KMS-11 (cell line): ENCODE results near the gene RTEL1.
A peak's percentile ranks its signal among the peaks of the same experiment; 100 is the strongest.

ENCODE experiments used
- H2AFZ ChIP-seq: fragments of 200-600 bp; sonication (generic); 2 replicates; pipeline ENCODE4 v1.6.1; 2016; ENCODE audit warnings: antibody characterized with exemption, mixed run types, low read depth
- H3K27ac ChIP-seq: fragments of 200-600 bp; sonication (generic); 2 replicates; pipeline ENCODE4 v1.6.1; 2016; ENCODE audit warnings: mild to moderate bottlenecking, mixed run types
- H3K27me3 ChIP-seq: fragments of 200-600 bp; sonication (generic); 2 replicates; pipeline ENCODE4 v1.6.1; 2017; ENCODE audit warnings: mild to moderate bottlenecking, low read depth, mixed run types, moderate library complexity; ENCODE audit not compliant: insufficient read depth
- H3K36me3 ChIP-seq: fragments of 200-600 bp; sonication (generic); 2 replicates; pipeline ENCODE4 v1.6.1; 2017; ENCODE audit warnings: mild to moderate bottlenecking, mixed run types; ENCODE audit not compliant: insufficient read depth
- H3K4me1 ChIP-seq: fragments of 200-600 bp; sonication (generic); 2 replicates; pipeline ENCODE4 v1.6.1; 2016; ENCODE audit warnings: mild to moderate bottlenecking, low read depth, mixed run types; ENCODE audit not compliant: poor library complexity, severe bottlenecking
- H3K4me2 ChIP-seq: fragments of 200-600 bp; sonication (generic); 2 replicates; pipeline ENCODE4 v1.7.0; 2016; ENCODE audit warnings: mild to moderate bottlenecking, mixed run types
- H3K4me3 ChIP-seq: fragments of 200-600 bp; sonication (generic); IDR thresholded peaks from 2 replicates; pipeline ENCODE4 v1.6.1; 2017; ENCODE audit warnings: low read depth, low read length, mixed read lengths; ENCODE audit not compliant: insufficient read depth
- H3K79me2 ChIP-seq: fragments of 200-600 bp; sonication (generic); 2 replicates; pipeline ENCODE4 v1.6.1; 2016; ENCODE audit warnings: low read depth, mixed run types; ENCODE audit not compliant: insufficient read depth
- H3K9ac ChIP-seq: fragments of 200-600 bp; sonication (generic); 2 replicates; pipeline ENCODE4 v1.6.1; 2016; ENCODE audit warnings: mild to moderate bottlenecking, mixed run types
- H4K20me1 ChIP-seq: fragments of 200-600 bp; sonication (generic); 2 replicates; pipeline ENCODE4 v1.6.1; 2016; ENCODE audit warnings: mild to moderate bottlenecking, mixed run types; ENCODE audit not compliant: insufficient read depth
- TF ChIP-seq, protein P1 (sequence below): fragments of 200-600 bp; sonication (generic); conservative IDR thresholded peaks from 2 replicates; pipeline ENCODE4 v1.6.1; 2017; ENCODE audit warnings: low read depth, mild to moderate bottlenecking, antibody characterized with exemption, low read length, moderate library complexity, mixed read lengths

The RTEL1 gene

DNA sequence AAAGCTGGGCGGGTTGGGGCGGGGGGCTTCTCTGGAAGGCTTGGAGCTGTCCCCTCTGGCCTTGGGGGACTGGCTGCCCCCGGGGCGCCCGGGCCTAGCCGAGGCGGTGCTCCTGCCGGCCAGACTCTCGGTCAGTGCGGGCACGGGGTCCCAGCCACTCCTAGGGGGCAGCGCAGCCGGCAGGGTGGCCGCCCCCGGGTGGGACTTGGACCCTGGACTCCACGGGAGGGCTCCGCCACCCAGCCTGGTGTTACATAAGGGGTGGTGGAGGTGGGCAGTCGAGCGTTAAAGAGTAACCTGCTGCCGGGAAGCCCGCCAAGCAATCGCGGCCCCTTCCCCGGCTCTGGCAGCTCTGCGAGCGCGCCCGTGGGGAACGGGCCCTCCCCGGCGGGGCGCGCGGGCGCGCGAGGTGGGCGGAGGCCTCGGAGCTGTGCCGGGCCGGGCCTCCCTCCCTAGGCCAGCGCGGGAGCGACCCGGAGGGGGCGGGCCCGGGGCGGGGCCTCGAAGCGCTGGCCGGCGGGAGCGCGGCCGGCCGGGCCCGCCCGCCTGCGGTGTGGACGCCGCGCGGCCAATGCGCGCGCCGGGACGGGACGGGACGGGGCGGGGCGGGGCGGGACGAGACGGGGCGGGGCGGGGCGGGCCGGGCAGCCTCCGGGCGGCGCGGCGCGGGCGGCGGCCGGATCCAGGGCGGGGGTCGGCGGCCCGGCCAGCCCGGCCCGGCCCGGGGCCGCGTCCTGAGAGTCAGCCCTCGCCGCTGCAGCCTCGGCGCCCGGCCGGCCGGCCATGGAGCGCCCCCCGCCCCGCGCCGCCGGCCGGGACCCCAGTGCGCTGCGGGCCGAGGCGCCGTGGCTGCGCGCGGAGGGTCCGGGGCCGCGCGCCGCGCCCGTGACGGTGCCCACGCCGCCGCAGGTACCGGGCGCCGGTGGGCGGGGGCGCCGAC is 81.3 kb downstream of the RTEL1 start, which contains the start of gene SLC2A4RG:
SLC2A4RG (plus strand) TSS at position 647 of the 940 bp plus-strand sequence; CDS start at position 784, 137 bp downstream.
- no peak within 1 kb of the TSS for H3K4me3 ChIP-seq
- H3K4me2 ChIP-seq = peak within 1 kb of the TSS; percentile 94
- H3K27ac ChIP-seq = peak within 1 kb of the TSS; percentile 28; the same call in 1 of the 2 replicates
- no peak within 1 kb of the TSS for H2AFZ ChIP-seq
- H4K20me1 ChIP-seq = no peaks in the 10 kb centered on the region
- peaks cover 31% of the 10 kb centered on the region for H3K4me1 ChIP-seq
- H3K79me2 ChIP-seq = peaks cover 8% of the 10 kb centered on the region; the same call in 1 of the 2 replicates
- TF ChIP-seq, protein P1, sequence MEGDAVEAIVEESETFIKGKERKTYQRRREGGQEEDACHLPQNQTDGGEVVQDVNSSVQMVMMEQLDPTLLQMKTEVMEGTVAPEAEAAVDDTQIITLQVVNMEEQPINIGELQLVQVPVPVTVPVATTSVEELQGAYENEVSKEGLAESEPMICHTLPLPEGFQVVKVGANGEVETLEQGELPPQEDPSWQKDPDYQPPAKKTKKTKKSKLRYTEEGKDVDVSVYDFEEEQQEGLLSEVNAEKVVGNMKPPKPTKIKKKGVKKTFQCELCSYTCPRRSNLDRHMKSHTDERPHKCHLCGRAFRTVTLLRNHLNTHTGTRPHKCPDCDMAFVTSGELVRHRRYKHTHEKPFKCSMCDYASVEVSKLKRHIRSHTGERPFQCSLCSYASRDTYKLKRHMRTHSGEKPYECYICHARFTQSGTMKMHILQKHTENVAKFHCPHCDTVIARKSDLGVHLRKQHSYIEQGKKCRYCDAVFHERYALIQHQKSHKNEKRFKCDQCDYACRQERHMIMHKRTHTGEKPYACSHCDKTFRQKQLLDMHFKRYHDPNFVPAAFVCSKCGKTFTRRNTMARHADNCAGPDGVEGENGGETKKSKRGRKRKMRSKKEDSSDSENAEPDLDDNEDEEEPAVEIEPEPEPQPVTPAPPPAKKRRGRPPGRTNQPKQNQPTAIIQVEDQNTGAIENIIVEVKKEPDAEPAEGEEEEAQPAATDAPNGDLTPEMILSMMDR = no peak
- H3K36me3 ChIP-seq = no peaks in the 10 kb centered on the region
- H3K9ac ChIP-seq = peak within 1 kb of the TSS; percentile 75; the same call in 1 of the 2 replicates
- no peaks in the 10 kb centered on the region for H3K27me3 ChIP-seq

DNA sequence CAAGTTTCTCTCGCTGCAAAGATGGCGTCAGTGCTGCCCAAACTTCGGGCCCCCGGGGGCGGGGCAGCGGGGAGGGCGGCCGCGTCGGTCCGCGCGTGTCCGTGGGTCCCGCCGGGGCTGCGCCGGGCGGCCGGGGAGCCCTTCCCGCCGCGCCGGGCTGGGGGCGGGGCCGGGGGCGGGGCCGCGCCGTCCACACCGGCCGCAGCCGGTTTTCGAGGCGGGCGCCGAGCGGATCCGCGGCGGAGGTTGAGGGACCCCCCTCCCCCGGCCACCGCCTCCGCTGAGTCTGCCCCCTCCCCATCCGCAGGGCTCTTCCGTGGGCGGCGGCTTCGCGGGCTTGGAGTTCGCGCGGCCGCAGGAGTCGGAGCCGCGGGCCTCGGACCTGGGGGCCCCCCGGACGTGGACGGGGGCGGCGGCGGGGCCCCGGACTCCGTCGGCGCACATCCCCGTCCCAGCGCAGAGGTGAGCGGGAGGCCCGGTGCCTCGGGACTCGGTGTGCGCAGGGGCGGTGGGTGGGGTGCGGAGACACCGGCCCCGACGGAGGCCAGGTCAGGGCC is 82.0 kb downstream of the RTEL1 start:
- H3K4me2 ChIP-seq = peak overlapping the region; percentile 29; the same call in 1 of the 2 replicates
- no peaks in the 10 kb centered on the region for H3K27me3 ChIP-seq
- H2AFZ ChIP-seq = no peak overlapping the region
- H3K4me3 ChIP-seq = no peak overlapping the region
- no peaks in the 10 kb centered on the region for H4K20me1 ChIP-seq
- H3K27ac ChIP-seq = no peak overlapping the region
- peak overlapping the region; percentile 22; the same call in 1 of the 2 replicates for H3K9ac ChIP-seq
- peaks cover 8% of the 10 kb centered on the region; the same call in 1 of the 2 replicates for H3K79me2 ChIP-seq
- peaks cover 29% of the 10 kb centered on the region for H3K4me1 ChIP-seq
- TF ChIP-seq, protein P1 = no peak
- H3K36me3 ChIP-seq = no peaks in the 10 kb centered on the region

DNA sequence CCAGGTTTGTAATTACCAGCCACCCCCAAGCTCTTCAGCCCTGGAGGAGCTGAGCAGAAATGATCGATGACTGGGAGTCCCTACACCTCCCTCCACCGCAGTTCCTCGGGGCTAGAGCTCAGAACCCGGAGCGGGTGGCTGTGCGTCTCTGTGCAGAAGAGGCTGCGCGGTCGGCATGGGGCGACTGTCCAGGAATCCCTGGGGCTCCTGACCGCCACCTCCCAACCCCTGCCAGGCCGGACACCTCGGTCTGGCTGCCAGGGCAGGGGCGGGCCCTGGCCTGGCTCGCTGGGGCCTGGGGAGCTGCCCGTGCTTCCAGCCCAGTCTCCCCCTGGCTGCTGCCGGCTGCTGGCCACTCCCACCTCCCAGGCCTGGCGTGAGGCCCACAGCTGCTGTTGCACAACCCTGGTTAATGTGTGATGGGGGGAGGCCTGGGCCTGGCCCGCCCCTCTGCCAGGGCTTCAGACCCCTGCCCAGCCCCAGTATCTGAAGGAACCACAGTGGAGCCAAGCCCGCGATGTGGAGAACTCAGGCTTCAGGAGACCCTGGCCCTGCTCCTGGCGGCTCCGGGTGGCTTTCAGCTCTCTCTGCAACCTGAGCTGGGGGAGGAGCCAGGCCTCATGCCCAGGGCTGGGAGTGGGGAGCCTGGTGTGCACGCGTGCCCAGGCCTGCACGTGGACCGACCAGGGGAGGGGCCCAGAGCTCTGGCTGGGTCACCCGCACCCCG is 82.7 kb downstream of the RTEL1 start:
- TF ChIP-seq, protein P1 = no peak
- Histone ChIP-seq H3K27ac (no peak overlapping the region), H3K4me3 (no peak overlapping the region), H2AFZ (no peak overlapping the region), H3K27me3 (no peaks in the 10 kb centered on the region), H3K79me2 (peaks cover 8% of the 10 kb centered on the region; the same call in 1 of the 2 replicates), H3K36me3 (no peaks in the 10 kb centered on the region), H3K9ac (peak overlapping the region; percentile 22; the same call in 1 of the 2 replicates), H3K4me2 (peak overlapping the region; percentile 45; the same call in 1 of the 2 replicates), H3K4me1 (peaks cover 22% of the 10 kb centered on the region), H4K20me1 (no peaks in the 10 kb centered on the region)

DNA sequence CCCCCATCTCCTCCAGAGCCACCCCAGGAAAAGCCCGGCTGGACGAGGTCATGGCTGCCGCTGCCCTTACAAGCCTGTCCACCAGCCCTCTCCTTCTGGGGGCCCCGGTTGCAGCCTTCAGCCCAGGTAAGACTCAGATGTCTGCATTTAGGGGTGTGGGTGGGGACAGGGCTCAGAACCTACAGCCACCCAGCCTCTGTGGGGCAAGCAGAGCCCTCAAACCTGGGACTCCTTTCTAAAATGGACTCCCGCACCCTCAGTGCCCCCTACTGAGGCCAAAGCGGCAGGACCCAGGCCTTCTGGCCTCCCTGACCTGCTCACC is 83.2 kb downstream of the RTEL1 start:
- Histone ChIP-seq H3K4me3 (no peak overlapping the region), H3K27me3 (no peaks in the 10 kb centered on the region), H3K4me2 (peak overlapping the region; percentile 45; the same call in 1 of the 2 replicates), H4K20me1 (no peaks in the 10 kb centered on the region), H3K4me1 (peaks cover 18% of the 10 kb centered on the region), H3K9ac (no peak overlapping the region; the same call in 1 of the 2 replicates), H3K79me2 (peaks cover 8% of the 10 kb centered on the region; the same call in 1 of the 2 replicates), H3K27ac (no peak overlapping the region), H2AFZ (no peak overlapping the region), H3K36me3 (no peaks in the 10 kb centered on the region)
- TF ChIP-seq, protein P1 = no peak
